Skeletal muscle tissue (tissue), 4 donors: ENCODE data around the gene MICAL3. TPM values are rescaled to one million over a fixed set of nuclear protein-coding genes. Genes with fewer than 3 reads are reported as not detected.

Experiments used
- H3K27ac ChIP-seq: one replicate; pipeline ENCODE4 v1.7.0; 2013; ENCODE audit warnings: mild to moderate bottlenecking, low read depth, low read length, inconsistent platforms
- H3K27me3 ChIP-seq, 3 donors: one replicate each; pipeline ENCODE4 v1.7.0; 2013; ENCODE audit warnings: low read length in 3 of 3; ENCODE audit not compliant: control insufficient read depth in 3 of 3, insufficient read depth in 3 of 3
- H3K36me3 ChIP-seq, 3 donors: one replicate each; pipeline ENCODE4 v1.7.0; 2013; ENCODE audit warnings: low read length in 3 of 3; ENCODE audit not compliant: control insufficient read depth in 3 of 3, insufficient read depth in 3 of 3
- H3K4me1 ChIP-seq, 3 donors: one replicate each; pipeline ENCODE4 v1.7.0; 2013; ENCODE audit warnings: low read length in 3 of 3, mild to moderate bottlenecking in 3 of 3; ENCODE audit not compliant: control insufficient read depth in 3 of 3, insufficient read depth in 3 of 3
- H3K4me3 ChIP-seq, 3 donors: one replicate each; pipeline ENCODE4 v1.7.0; 2013; ENCODE audit warnings: low read length in 3 of 3
- H3K9ac ChIP-seq, 3 donors: one replicate each; pipeline ENCODE4 v1.7.0; 2013; ENCODE audit warnings: low read length in 3 of 3, mild to moderate bottlenecking in 3 of 3, moderate library complexity in 2 of 3, low read depth in 1 of 3
- H3K9me3 ChIP-seq, 3 donors: one replicate each; pipeline ENCODE4 v1.7.0; 2013; ENCODE audit warnings: low read length in 3 of 3; ENCODE audit not compliant: control insufficient read depth in 3 of 3
- total RNA-seq: library from RNA; depleted of rRNA; stranded (reverse); fragments of >200 nt; gene quantifications from one replicate; pipeline ENCODE4 v1.2.3, GENCODE V29; 2014
- donor health status: Osteomylitis.

Gene MICAL3
- total RNA-seq, 1 donor from 2014 or later: 20.9 TPM

DNA sequence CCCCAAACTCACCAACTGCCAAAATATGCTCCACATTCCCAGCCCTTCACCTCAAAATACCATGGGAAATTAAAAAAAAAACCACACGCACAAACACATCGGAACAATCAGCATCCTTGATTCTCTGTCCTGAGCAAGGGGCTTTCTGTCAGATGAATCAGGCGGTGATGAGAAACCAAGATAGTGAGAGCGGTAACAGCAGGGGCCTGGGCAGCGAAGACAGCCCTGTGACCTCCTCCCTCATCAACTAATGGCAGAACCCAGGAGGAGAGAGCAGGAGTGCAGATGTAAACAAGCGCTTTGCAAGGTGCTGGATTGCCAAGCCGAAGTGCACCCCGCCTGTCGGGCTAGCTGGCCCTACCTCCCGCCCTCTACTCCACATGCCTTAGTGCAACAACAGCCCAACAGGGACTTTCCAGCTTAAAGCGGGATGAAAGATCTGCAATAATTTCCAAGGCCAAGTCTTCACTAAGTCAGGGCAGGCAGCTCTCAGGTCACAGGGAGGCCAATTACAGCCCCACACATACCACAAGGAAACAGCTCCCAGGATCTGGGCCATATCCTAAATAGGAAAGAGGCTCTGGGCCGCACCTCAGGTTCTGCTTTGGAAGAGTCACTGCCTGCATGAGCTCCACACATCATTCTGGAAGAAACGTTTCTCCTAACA lies 177.9 kb downstream of the MICAL3 start:
- peaks cover 34 to 59% (median 53%) of the 10 kb centered on the region in 3 donors for H3K4me1 ChIP-seq
- H3K9ac ChIP-seq: peak overlapping the region; percentile 36 to 79 (median 54)
- H3K27ac ChIP-seq: peak overlapping the region; percentile 78
- peaks cover 5 to 13% (median 9%) of the 10 kb centered on the region in 3 donors for H3K36me3 ChIP-seq
- peak overlapping the region; percentile 14 to 64 (median 49) for H3K4me3 ChIP-seq
- H3K27me3 ChIP-seq: no peaks in the 10 kb centered on the region
- no peaks in the 10 kb centered on the region for H3K9me3 ChIP-seq

DNA sequence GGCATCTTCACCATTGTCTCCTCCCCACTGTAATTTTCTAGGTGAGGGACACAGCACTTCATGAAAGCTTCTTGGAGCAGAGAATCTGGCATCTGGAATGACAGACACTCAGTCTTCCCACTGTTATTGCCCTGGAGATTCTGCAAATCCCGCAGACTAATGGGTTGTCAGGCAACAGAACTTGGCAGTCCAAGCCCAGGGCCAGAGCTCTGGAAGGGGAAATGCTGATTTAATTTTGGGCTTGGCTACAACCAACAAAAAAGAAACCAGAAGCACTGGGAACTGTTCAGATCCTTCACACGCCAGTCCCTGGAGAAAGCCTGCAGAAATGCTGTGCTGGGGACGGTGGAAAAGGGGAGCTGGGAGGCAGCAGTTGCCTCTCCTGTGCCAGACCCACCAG lies 178.6 kb downstream of the MICAL3 start:
- Histone ChIP-seq H3K27me3 (no peaks in the 10 kb centered on the region), H3K4me3 (peak overlapping the region; percentile 14 to 64 (median 49)), H3K4me1 (peaks cover 33 to 53% (median 47%) of the 10 kb centered on the region in 3 donors), H3K9me3 (no peaks in the 10 kb centered on the region), H3K36me3 (peaks cover 11 to 18% (median 16%) of the 10 kb centered on the region in 3 donors), H3K9ac (peak overlapping the region; percentile 36 to 54 (median 42)), H3K27ac (peak overlapping the region; percentile 78)

DNA sequence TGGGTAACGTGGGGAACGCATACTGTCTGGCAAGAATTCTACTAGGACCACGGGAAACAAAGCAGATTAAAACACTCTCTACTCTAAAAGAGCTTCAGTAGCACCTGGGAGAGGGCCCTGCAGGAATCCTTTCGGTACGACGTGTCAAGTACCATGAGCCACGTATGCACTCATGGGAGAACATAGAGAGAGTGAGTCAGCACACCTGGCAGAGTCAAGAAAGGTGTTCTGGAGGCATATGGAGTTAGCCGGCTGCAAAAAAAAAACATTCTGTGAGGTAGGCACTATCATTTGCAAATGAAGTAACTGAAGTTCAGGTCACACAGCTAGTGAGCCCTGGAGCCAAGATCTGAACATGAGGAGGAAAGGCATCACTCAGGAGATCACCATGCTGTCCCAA lies 179.0 kb downstream of the MICAL3 start:
- H3K9me3 ChIP-seq: no peaks in the 10 kb centered on the region
- peaks cover 33 to 53% (median 44%) of the 10 kb centered on the region in 3 donors for H3K4me1 ChIP-seq
- peaks cover 15 to 23% (median 20%) of the 10 kb centered on the region in 3 donors for H3K36me3 ChIP-seq
- no peak overlapping the region for H3K4me3 ChIP-seq
- peak overlapping the region; percentile 78 for H3K27ac ChIP-seq
- H3K9ac ChIP-seq: peak overlapping the region in 1 of 3 donors; percentile 54
- no peaks in the 10 kb centered on the region for H3K27me3 ChIP-seq

DNA sequence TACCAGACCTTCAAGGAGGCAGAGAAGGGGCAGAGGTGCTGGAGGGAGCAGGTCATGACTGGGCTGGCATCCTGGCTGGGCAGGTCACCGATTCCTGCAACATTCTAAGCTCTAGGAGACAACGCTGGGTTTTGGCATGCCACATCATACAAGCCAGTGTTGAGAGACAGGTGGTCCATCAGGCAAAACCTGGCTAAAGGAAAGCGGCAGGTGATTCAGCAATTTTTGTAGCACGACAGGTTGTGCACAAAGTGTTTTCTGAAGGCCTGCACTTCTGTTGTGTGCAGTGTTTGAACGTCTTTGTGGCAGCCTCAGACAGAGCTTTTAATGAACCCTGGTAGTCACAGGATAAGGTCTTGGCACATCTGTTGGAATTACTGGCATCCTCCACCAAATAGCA lies 180.2 kb downstream of the MICAL3 start:
- peaks cover 15 to 23% (median 21%) of the 10 kb centered on the region in 3 donors for H3K36me3 ChIP-seq
- H3K9me3 ChIP-seq: no peaks in the 10 kb centered on the region
- no peaks in the 10 kb centered on the region for H3K27me3 ChIP-seq
- H3K27ac ChIP-seq: no peak overlapping the region
- H3K4me3 ChIP-seq: no peak overlapping the region
- H3K9ac ChIP-seq: no peak overlapping the region
- peaks cover 33 to 53% (median 44%) of the 10 kb centered on the region in 3 donors for H3K4me1 ChIP-seq

DNA sequence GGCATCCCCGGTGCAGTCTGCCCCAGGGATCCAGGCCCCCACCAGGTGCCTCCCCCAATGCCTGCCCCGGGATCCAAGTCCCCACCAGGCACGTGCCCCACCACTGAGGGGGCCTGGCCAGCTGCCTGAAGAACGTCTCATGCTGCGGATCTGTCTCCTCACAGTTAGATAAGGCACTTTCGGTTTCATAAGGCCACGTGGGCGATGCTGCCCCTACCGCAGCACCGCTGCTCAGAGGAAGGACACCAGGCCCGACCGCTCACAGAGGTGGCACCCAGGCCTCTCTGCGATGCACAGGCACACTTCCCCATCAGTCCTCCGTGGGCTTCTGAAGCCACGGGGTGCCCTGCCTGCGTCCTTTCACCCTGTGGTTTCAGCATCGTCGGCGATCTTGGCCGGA lies 182.0 kb downstream of the MICAL3 start:
- no peak overlapping the region for H3K9ac ChIP-seq
- H3K4me1 ChIP-seq: peaks cover 29 to 48% (median 46%) of the 10 kb centered on the region in 3 donors
- no peak overlapping the region for H3K4me3 ChIP-seq
- peaks cover 25 to 30% (median 28%) of the 10 kb centered on the region in 3 donors for H3K36me3 ChIP-seq
- no peak overlapping the region for H3K27ac ChIP-seq
- no peaks in the 10 kb centered on the region for H3K27me3 ChIP-seq
- H3K9me3 ChIP-seq: no peaks in the 10 kb centered on the region

DNA sequence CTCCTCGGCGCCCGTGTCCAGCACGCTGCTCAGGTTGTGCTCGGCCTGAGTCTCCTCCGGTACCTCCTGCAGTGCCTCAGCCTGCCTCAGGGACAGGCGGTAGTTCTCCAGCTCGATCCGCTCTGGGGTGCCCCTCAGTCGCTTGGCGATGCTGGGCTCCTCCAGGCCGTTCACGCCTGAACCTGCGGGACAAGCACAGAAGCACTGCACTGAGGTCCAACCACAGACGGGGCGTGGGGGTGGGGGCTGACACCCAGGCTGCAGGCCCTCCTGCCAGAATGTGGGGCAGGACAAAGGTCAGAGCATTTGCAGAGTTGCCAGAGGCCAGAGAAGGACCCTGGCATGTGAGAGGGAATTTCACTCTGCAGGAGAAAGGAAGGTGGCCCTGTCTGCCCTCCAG lies 182.5 kb downstream of the MICAL3 start:
- no peak overlapping the region for H3K9ac ChIP-seq
- no peak overlapping the region for H3K27ac ChIP-seq
- no peaks in the 10 kb centered on the region for H3K9me3 ChIP-seq
- H3K27me3 ChIP-seq: no peaks in the 10 kb centered on the region
- peaks cover 24 to 48% (median 46%) of the 10 kb centered on the region in 3 donors for H3K4me1 ChIP-seq
- peaks cover 25 to 33% (median 28%) of the 10 kb centered on the region in 3 donors for H3K36me3 ChIP-seq
- no peak overlapping the region for H3K4me3 ChIP-seq

DNA sequence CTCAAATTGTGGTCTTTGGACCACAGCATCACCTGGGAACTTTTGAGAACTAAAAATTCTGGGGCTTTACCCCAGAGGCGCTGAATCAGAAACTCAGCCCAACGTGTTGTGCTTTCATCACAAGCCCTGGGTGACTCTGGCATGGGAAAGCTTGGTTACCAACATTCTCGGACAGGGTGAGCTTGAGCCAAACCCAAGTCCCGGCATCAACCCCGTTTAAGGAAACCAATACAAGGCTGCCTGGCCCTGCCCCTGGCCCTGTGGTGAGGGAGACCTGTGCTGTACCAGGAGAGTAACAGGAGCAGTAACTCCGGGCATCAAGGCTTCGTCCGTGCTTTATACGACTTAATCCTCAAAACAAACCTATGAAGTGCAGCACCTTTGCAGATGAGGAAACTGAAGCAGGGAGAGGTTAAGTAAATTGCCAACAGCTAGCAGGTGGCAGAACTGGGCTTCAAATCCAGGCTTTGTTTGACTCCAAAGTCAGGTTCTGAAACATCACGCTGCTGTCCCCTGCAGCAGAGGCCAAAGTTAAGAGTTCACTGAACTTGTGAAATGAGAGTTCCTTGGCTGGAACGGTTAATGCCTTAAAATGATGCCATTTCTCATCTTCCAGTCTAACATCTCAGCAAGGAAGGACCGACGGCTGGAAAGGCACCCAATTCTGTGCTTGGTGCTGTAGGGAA lies 186.0 kb downstream of the MICAL3 start:
- H3K36me3 ChIP-seq: peaks cover 22 to 38% (median 27%) of the 10 kb centered on the region in 3 donors
- H3K4me1 ChIP-seq: peaks cover 24 to 47% (median 37%) of the 10 kb centered on the region in 3 donors
- no peak overlapping the region for H3K9ac ChIP-seq
- no peaks in the 10 kb centered on the region for H3K9me3 ChIP-seq
- H3K4me3 ChIP-seq: no peak overlapping the region
- no peaks in the 10 kb centered on the region for H3K27me3 ChIP-seq
- H3K27ac ChIP-seq: no peak overlapping the region

DNA sequence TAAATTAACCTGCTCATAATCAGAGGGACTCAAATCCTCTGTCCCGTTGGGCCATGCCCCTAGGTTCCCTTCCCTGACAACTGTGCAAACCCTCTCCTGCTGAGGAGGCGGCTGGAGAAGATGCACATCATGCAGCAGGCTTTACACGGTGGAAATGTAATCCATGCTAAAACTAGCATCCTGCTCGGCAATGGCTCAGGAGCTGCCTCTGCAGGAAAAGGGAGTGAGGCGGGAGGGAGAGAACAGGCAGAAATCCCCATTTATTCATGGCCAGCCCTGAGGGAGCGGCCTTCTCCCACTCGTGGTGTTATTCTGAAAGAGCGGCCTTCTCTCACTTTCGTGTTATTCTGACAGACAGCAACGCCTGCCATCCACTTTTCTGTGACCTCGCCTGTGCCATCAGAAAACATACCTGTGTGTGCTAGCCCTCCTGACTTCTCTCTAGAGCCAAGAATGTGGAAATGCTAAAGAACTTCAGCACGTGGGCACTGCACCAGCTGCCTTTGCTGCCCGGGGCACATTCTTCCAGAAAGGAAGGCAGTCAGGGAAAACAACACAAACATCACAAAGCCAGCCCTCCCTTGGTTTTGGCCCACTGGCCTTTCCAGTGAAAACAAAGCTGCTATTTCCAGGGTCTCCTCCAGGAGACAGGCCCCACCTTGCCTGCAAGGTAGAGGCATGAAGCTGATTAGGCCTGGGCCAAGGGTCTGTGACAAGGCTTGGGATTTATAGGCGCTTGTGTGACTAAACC lies 187.2 kb downstream of the MICAL3 start:
- Histone ChIP-seq H3K27ac (peak overlapping the region; percentile 28), H3K27me3 (no peaks in the 10 kb centered on the region), H3K36me3 (peaks cover 22 to 38% (median 25%) of the 10 kb centered on the region in 3 donors), H3K9ac (peak overlapping the region in 2 of 3 donors; percentile 25 to 70), H3K4me3 (no peak overlapping the region), H3K4me1 (peaks cover 33 to 55% (median 47%) of the 10 kb centered on the region in 3 donors), H3K9me3 (no peaks in the 10 kb centered on the region)

DNA sequence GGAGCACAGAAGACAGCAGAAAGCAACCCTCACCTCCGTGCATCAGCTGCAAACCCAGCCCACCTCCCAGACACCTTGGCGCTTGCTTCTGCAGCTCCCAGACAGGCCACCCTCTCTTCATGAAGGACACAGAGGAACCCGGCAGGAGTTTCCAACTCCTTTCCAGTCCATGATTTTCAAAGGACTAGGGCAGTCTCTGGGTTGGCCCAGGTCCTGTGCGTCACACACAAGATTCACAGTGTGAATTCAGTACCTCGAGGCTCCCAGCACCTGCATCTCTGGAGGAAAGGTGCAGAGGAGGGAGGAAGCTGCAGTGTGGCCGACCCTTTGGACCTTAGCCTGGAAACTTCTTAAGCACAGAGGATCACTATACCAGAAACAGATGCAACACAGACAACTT lies 189.1 kb downstream of the MICAL3 start:
- H3K27ac ChIP-seq: peak overlapping the region; percentile 80
- peak overlapping the region in 1 of 3 donors; percentile 41 for H3K4me3 ChIP-seq
- H3K9me3 ChIP-seq: no peaks in the 10 kb centered on the region
- H3K27me3 ChIP-seq: no peaks in the 10 kb centered on the region
- H3K4me1 ChIP-seq: peaks cover 43 to 75% (median 66%) of the 10 kb centered on the region in 3 donors
- H3K36me3 ChIP-seq: peaks cover 11 to 24% (median 12%) of the 10 kb centered on the region in 3 donors
- peak overlapping the region in 2 of 3 donors; percentile 40 to 73 for H3K9ac ChIP-seq
